Nucleus accumbens (tissue), 56 donors: ENCODE data around the gene SLC12A2.
A peak's percentile ranks its signal among the peaks of the same experiment; 100 is the strongest.

ENCODE experiments used
- DNase-seq, 56 donors: peaks; one replicate each; lab custom pipeline; 2025; lab: John Stamatoyannopoulos, UW

The SLC12A2 gene

GRCh38 chr5:128216860-128217531 lies 133.4 kb downstream of the SLC12A2 start:
- peak in 24 of 56 donors; percentile 8 to 61 (median 26) for DNase-seq

- DNase-seq = no peak
Observed at GRCh38 chr5:128220841-128221240, 137.3 kb downstream of the SLC12A2 start.

DNA sequence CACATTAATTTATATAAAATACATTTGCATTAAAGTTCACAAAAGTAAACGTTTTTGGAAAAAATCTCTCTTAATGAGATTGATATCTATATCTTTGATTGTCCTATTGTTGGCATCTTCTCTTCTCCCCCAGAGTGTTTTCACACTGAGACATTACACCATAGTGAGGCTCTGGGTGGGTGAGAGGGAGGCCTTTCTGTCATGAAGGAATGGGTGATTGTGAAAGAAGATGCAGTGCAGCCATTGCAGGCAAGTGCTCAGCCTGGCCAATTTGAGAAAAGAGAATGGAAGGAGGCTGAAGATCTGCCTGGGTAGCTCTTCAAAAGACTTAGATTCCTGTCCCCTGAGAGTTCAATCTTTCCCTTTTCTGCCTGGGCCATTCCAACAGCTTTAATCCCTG lies 140.8 kb downstream of the SLC12A2 start:
- DNase-seq = no peak

DNA sequence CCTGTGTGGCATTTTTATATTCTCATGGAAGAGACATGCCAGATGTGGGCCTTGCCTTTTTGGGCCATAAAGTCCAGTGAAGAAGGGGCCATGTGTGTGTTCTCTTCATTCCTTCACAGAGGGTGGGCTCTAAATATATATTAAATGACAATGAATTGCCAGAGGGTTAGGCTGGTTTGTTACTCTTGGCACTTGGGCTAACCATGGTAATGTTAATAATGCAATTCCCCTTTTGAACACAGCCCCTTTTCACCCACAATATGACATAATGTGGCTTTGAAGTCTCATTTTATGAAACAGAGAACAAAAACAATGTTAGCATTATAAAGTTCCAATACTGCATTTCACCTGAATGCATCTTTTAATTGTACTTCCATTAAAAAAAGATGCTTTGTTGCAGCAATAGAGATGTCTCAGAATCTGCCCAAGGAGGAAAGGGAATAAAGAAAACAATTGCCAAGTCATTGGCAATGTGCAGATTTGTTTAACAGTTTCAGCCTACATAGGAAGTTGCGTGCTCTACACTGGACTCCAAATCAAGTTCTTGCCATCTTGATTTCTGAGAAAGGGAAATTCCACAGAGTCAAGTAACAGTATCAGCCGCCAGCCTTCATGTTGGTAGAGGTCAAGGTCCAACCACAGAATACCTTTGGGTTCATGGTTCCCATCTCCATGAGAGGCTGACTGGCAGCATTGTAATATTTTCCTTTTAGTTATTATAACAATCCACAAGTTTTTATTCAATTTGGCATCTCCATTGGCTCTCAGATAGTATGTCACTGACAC lies 141.9 kb downstream of the SLC12A2 start:
- no peak for DNase-seq

GRCh38 chr5:128228008-128228407 lies 144.4 kb downstream of the SLC12A2 start:
- no peak for DNase-seq

GRCh38 chr5:128228521-128228920 lies 145.0 kb downstream of the SLC12A2 start:
- no peak for DNase-seq

DNA sequence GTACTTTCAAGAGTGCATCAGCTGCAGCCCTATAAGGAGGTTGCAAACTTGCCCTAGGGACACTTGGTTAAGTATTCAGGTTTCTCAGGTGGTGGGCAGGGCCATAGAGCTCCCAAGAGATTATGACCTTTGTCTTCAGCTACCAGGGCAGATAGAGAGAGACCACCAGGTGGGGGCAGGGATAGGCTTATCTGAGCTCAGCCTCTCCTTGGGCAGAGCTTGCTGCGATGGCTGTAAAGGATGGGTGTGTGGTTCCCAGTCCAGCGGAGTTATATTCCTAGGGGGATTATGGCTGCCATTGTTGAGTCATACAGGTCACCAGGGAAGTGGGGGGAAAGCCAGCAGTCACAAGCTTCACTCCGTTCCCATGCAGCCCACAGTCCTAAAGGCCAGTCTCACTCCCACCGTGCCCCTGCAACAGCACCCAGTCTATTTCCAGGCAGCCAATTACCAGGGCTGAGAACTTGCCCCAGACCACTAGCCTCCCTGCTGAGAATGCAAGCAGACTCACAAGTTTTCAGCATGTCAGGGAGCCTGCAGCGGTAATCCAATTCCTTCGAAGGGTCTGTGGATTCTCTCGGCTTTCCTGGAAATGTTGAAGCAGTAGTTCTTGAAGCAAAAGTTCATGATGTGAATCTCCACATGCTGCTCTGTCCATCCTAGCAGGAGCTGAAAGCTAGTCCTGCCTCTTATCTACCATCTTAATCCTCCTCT lies 151.5 kb downstream of the SLC12A2 start:
- no peak for DNase-seq

DNA sequence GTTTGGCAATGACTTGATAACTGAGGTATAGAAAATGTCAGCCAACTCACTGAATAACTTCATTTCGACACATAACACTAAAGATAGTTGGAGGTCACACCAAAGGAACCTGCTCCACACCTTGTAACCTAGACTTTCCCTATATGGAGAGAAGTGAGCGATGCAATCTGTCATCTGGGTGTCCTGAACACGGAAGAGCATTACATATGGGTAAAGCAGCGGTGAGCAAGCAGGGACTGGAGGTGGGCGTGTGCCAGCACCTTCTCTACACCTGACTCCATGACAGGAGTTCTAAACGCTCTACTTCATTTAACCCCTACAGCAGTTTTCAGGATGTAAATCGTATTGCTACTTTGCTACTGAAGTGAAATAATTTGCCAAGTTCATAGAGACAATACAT lies 152.8 kb downstream of the SLC12A2 start:
- DNase-seq = no peak

GRCh38 chr5:128237000-128237399 lies 153.4 kb downstream of the SLC12A2 start:
- no peak for DNase-seq

DNA sequence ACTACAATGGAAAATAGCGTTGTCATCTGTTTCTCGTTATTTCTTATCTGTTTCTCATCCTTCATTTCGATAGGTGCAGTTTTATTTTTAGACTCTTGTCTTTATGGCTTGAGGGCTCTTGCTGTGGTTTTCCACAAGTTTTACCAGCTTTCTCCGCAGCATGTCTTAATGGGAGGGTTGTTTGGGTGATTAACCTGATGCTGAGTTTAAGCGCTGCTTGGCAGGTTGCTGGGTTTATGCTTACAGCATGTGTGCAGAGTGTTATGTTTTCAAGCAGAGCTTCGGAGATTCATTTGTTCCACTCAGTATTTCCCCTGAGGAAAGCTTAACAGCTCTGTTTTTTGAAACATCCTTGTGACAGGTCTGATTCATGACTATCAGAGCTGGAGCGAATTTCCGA lies 154.0 kb downstream of the SLC12A2 start:
- DNase-seq = no peak
